ENCODE results near the gene B9D1. TPM values are rescaled to one million over a fixed set of nuclear protein-coding genes. Genes with fewer than 3 reads are reported as not detected.

Gene B9D1
- total RNA-seq, 1 experiment from 2014 or later = 20.0 TPM

DNA sequence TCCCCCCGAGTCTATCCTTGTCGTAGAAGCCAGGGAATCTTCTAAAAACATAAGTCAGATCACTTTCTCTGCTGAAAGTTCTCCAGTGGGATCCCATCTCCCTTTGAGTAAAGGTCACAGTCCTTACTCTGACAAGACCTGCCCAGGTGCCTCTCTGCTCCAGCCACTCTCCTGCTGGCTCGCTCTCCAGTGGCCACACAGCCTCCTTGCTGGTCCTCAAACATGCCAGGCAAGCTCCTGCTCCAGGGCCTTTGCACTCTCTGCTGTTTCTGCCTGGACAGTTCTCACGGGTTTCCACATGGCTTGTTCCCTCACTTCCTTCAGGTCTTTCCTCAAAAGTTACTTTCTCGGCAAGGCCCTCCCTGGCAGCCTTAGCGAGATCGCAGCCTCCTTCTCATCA, 3.4 kb downstream of the B9D1 start:
- Histone ChIP-seq H4K20me1 (ENCODE audit: insufficient read depth) (no peaks in the 10 kb centered on the region), H3K9me2 (ENCODE audit: insufficient read depth) (no peaks in the 10 kb centered on the region), H3K27me3 (ENCODE audit: insufficient read depth, low read length) (no peaks in the 10 kb centered on the region), H3K4me3 (replicated peaks in 1 of 2; ENCODE audit: low read depth in 1 of 2, low read length in 2 of 2) (no peak overlapping the region), H2AFZ (ENCODE audit: low read depth, low read length, poor library complexity, severe bottlenecking) (no peak overlapping the region), H3K4me1 (ENCODE audit: control insufficient read depth in 1 of 2, insufficient read depth in 2 of 2, low read length in 2 of 2) (peaks cover 10 to 25% of the 10 kb centered on the region in 2 experiments), H3K9me3 (ENCODE audit: control insufficient read depth in 1 of 2, insufficient read depth in 1 of 2, low read depth in 1 of 2, low read length in 2 of 2) (no peaks in the 10 kb centered on the region), H3K36me3 (ENCODE audit: control insufficient read depth in 1 of 2, insufficient read depth in 2 of 2, low read length in 2 of 2) (peaks cover 7 to 10% of the 10 kb centered on the region in 2 experiments; a peak in 2 of 4 replicates), H3K9ac (ENCODE audit: low read length) (no peak overlapping the region), H3K79me2 (ENCODE audit: insufficient read depth, low read length) (0 out of 2 replicates have a peak, but pooled peaks cover 12% of the 10 kb centered on the region), H3K4me2 (ENCODE audit: low read length) (no peak overlapping the region), H3K27ac (ENCODE audit: low read depth, low read length) (no peak overlapping the region)
- intact Hi-C loops (cut with micrococcal nuclease) = no loop called here
- ChIA-PET POLR2A (no interaction called here), CTCF (no interaction called here), RAD21 (ENCODE audit: low non-redundant PET in 1 of 2, low total read pairs in 2 of 2, uncharacterized antibody in 2 of 2, unreplicated experiment in 2 of 2) (no interaction called here)
- TF ChIP-seq JUND (IDR thresholded peaks at IDR 0.05) (no peak), EZH2 (IDR thresholded peaks at IDR 0.05) (no peak), RAD21 (IDR thresholded peaks at IDR 0.05; ENCODE audit: low read depth) (no peak), SIN3A (IDR thresholded peaks at IDR 0.05; ENCODE audit: low read depth) (no peak), POLR2AphosphoS5 (IDR thresholded peaks at IDR 0.05; ENCODE audit: low read depth, low read length) (no peak)
- no peak for ATAC-seq
- no peak for DNase-seq (ENCODE audit: low read depth, low spot score)
- BruUV-seq (replicated peaks) = no TSS peak

DNA sequence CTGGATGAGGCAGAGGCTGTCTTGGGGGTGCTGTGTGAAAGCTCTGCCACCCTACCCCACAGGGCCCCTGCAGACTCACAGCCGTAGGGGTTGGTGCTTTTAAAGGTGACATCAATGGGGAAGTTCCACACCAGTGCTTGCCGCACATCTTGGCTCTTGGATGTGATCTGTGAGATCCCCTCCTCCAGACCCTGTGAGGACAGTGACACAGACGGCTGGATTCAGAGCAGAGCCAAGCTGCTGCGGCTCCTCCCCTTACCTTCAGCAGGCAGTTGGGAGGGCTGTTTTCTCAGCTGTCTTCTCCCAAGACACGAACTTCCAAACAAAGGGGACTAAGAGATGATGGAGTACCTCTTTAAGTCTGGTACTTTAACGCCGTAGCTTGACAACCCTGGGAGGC, 4.8 kb downstream of the B9D1 start:
- H3K4me1 ChIP-seq (ENCODE audit: control insufficient read depth in 1 of 2, insufficient read depth in 2 of 2, low read length in 2 of 2) = peaks cover 9 to 26% of the 10 kb centered on the region in 2 experiments; a peak in 3 of 4 replicates
- H3K9me3 ChIP-seq (ENCODE audit: control insufficient read depth in 1 of 2, insufficient read depth in 1 of 2, low read depth in 1 of 2, low read length in 2 of 2) = no peaks in the 10 kb centered on the region
- POLR2A ChIA-PET = no interaction called here
- no peak overlapping the region for H3K27ac ChIP-seq (ENCODE audit: low read depth, low read length)
- DNase-seq (ENCODE audit: low read depth, low spot score) (no peak), ATAC-seq (no peak)
- CTCF ChIA-PET = no interaction called here
- intact Hi-C loops (cut with micrococcal nuclease) = no loop called here
- H3K9me2 ChIP-seq (ENCODE audit: insufficient read depth) = no peaks in the 10 kb centered on the region
- 0 out of 2 replicates have a peak, but pooled peaks cover 12% of the 10 kb centered on the region for H3K79me2 ChIP-seq (ENCODE audit: insufficient read depth, low read length)
- RAD21 ChIA-PET (ENCODE audit: low non-redundant PET in 1 of 2, low total read pairs in 2 of 2, uncharacterized antibody in 2 of 2, unreplicated experiment in 2 of 2) = no interaction called here
- no peak overlapping the region for H3K4me2 ChIP-seq (ENCODE audit: low read length)
- H3K36me3 ChIP-seq (ENCODE audit: control insufficient read depth in 1 of 2, insufficient read depth in 2 of 2, low read length in 2 of 2) = peaks cover 7 to 10% of the 10 kb centered on the region in 2 experiments; a peak in 2 of 4 replicates
- no peak overlapping the region for H3K4me3 ChIP-seq (replicated peaks in 1 of 2; ENCODE audit: low read depth in 1 of 2, low read length in 2 of 2)
- H2AFZ ChIP-seq (ENCODE audit: low read depth, low read length, poor library complexity, severe bottlenecking) = no peak overlapping the region
- BruUV-seq (replicated peaks) = no TSS peak
- H3K27me3 ChIP-seq (ENCODE audit: insufficient read depth, low read length) = no peaks in the 10 kb centered on the region
- no peak overlapping the region for H3K9ac ChIP-seq (ENCODE audit: low read length)
- H4K20me1 ChIP-seq (ENCODE audit: insufficient read depth) = no peaks in the 10 kb centered on the region
- no peak for TF ChIP-seq SIN3A (IDR thresholded peaks at IDR 0.05; ENCODE audit: low read depth)
- TF ChIP-seq SRF (IDR thresholded peaks at IDR 0.05; ENCODE audit: low read depth) = no peak
- TF ChIP-seq CBX3 (IDR thresholded peaks at IDR 0.05; ENCODE audit: low read depth) = no peak
- TF ChIP-seq POLR2A (IDR thresholded peaks at IDR 0.05; ENCODE audit: borderline replicate concordance, extremely low read depth, insufficient read depth, insufficient read length) = no peak
- TF ChIP-seq, protein P1, sequence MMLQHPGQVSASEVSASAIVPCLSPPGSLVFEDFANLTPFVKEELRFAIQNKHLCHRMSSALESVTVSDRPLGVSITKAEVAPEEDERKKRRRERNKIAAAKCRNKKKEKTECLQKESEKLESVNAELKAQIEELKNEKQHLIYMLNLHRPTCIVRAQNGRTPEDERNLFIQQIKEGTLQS (IDR thresholded peaks at IDR 0.05) = no peak
- TF ChIP-seq SP1 (IDR thresholded peaks at IDR 0.05; ENCODE audit: low read depth) = no peak
- no peak for TF ChIP-seq ZNF274 (IDR thresholded peaks at IDR 0.05; ENCODE audit: low read depth, low read length)
- no peak for TF ChIP-seq TCF7L2 (IDR thresholded peaks at IDR 0.05; ENCODE audit: borderline replicate concordance, extremely low read depth, insufficient read depth, insufficient read length)
- no peak for TF ChIP-seq RAD21 (IDR thresholded peaks at IDR 0.05; ENCODE audit: low read depth)
- TF ChIP-seq, protein P2, sequence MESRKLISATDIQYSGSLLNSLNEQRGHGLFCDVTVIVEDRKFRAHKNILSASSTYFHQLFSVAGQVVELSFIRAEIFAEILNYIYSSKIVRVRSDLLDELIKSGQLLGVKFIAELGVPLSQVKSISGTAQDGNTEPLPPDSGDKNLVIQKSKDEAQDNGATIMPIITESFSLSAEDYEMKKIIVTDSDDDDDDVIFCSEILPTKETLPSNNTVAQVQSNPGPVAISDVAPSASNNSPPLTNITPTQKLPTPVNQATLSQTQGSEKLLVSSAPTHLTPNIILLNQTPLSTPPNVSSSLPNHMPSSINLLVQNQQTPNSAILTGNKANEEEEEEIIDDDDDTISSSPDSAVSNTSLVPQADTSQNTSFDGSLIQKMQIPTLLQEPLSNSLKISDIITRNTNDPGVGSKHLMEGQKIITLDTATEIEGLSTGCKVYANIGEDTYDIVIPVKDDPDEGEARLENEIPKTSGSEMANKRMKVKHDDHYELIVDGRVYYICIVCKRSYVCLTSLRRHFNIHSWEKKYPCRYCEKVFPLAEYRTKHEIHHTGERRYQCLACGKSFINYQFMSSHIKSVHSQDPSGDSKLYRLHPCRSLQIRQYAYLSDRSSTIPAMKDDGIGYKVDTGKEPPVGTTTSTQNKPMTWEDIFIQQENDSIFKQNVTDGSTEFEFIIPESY (IDR thresholded peaks at IDR 0.05; ENCODE audit: extremely low read depth, insufficient replicate concordance, low read length) = no peak
- no peak for TF ChIP-seq EGR1 (IDR thresholded peaks at IDR 0.05; ENCODE audit: low read depth)
- TF ChIP-seq, protein P3, sequence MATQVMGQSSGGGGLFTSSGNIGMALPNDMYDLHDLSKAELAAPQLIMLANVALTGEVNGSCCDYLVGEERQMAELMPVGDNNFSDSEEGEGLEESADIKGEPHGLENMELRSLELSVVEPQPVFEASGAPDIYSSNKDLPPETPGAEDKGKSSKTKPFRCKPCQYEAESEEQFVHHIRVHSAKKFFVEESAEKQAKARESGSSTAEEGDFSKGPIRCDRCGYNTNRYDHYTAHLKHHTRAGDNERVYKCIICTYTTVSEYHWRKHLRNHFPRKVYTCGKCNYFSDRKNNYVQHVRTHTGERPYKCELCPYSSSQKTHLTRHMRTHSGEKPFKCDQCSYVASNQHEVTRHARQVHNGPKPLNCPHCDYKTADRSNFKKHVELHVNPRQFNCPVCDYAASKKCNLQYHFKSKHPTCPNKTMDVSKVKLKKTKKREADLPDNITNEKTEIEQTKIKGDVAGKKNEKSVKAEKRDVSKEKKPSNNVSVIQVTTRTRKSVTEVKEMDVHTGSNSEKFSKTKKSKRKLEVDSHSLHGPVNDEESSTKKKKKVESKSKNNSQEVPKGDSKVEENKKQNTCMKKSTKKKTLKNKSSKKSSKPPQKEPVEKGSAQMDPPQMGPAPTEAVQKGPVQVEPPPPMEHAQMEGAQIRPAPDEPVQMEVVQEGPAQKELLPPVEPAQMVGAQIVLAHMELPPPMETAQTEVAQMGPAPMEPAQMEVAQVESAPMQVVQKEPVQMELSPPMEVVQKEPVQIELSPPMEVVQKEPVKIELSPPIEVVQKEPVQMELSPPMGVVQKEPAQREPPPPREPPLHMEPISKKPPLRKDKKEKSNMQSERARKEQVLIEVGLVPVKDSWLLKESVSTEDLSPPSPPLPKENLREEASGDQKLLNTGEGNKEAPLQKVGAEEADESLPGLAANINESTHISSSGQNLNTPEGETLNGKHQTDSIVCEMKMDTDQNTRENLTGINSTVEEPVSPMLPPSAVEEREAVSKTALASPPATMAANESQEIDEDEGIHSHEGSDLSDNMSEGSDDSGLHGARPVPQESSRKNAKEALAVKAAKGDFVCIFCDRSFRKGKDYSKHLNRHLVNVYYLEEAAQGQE (IDR thresholded peaks at IDR 0.05; ENCODE audit: low read depth) = no peak
- TF ChIP-seq, protein P4, sequence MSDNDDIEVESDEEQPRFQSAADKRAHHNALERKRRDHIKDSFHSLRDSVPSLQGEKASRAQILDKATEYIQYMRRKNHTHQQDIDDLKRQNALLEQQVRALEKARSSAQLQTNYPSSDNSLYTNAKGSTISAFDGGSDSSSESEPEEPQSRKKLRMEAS (IDR thresholded peaks at IDR 0.05) = no peak

Data from HCT116 (cell line).